GM12874 (cell line): ENCODE measurements around the gene PNN.

Experiments
- CTCF ChIP-seq: IDR thresholded peaks from 2 replicates; pipeline ENCODE4 v1.5.1; 2011; ENCODE audit warnings: low read depth, mild to moderate bottlenecking, control low read depth, low read length, moderate library complexity; ENCODE audit not compliant: insufficient read depth

The PNN gene

GRCh38 chr14:39160494-39160893 lies 14.6 kb upstream of the PNN start:
- no peak for TF ChIP-seq CTCF

- TF ChIP-seq CTCF: no peak
Observed at GRCh38 chr14:39168591-39168990, 6.5 kb upstream of the PNN start.

- no peak for TF ChIP-seq CTCF
Observed at GRCh38 chr14:39169541-39169900, 5.5 kb upstream of the PNN start.

- no peak for TF ChIP-seq CTCF
Observed at GRCh38 chr14:39173198-39173597, 1.9 kb upstream of the PNN start.

GRCh38 chr14:39175445-39176262 lies 600 bp downstream of the PNN start:
- TF ChIP-seq CTCF: no peak

GRCh38 chr14:39176263-39177167 lies 1.5 kb downstream of the PNN start:
- TF ChIP-seq CTCF: no peak

GRCh38 chr14:39177168-39177545 lies 2.1 kb downstream of the PNN start:
- no peak for TF ChIP-seq CTCF
